ENCODE results near the gene PPP1R1C.

PPP1R1C gene

DNA sequence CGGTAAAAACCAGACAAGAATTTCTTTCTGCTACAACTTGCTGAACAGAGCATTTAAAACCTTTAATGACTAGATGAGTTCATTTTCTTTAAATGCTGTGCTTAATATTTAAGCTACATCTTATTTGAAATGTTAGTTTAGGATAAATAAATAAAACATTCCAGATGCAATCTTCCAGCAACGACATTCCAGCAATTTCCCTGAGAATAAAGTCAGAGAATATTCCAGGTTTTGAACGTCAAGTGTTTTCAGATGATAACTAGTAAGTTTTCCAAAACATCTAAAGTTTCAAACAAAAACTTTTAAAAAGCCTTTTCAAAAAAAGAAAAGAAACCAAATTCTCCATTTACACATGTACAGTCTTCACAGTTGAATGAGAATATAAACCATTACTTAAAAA, 104.8 kb downstream of the PPP1R1C start:
- Mint-ChIP-seq H3K27me3 (ENCODE audit: low read depth, poor library complexity) (peaks cover 3% of the 10 kb centered on the region), H3K4me3 (no peak overlapping the region), H3K36me3 (ENCODE audit: low read depth) (peaks cover 8% of the 10 kb centered on the region), H3K4me1 (peaks cover 7% of the 10 kb centered on the region), H3K9me3 (peaks cover 8% of the 10 kb centered on the region), H3K27ac (no peak overlapping the region)
- DNase-seq = no peak
- TF ChIP-seq CTCF (IDR thresholded peaks at IDR 0.05) = no peak

DNA sequence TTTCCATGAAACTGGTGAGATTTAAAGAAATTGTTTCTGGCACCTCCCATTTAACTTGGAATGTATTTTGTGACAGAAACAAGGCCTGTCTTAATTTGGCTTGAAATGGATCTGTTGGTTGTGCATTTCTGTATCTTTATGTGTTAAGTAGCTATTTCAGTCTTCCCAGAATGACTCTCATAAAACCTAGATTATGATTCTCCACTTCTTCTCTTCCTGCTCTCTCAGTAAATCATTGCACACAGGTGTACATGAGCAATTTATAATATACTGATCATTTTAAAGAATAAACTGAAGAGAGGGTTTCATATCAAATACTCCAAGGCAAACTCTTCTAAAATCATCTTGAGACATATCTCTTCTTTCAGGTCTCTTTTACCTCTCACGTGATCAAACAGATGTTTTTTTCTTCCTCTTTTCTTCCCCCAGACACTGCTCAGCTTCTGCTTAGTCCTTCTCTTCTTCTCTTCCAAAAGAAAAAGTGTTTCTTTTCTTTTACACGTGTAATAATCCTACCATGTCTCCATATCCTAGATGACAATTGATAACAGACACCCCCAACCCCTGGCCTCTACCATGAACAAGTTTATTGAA, 112.0 kb downstream of the PPP1R1C start:
- no peak overlapping the region for H3K4me3 Mint-ChIP-seq
- no peak overlapping the region for H3K27ac Mint-ChIP-seq
- peaks cover 8% of the 10 kb centered on the region for H3K36me3 Mint-ChIP-seq (ENCODE audit: low read depth)
- DNase-seq = no peak
- no peaks in the 10 kb centered on the region for H3K27me3 Mint-ChIP-seq (ENCODE audit: low read depth, poor library complexity)
- peaks cover 8% of the 10 kb centered on the region for H3K9me3 Mint-ChIP-seq
- TF ChIP-seq CTCF (IDR thresholded peaks at IDR 0.05) = no peak
- H3K4me1 Mint-ChIP-seq = peaks cover 11% of the 10 kb centered on the region

DNA sequence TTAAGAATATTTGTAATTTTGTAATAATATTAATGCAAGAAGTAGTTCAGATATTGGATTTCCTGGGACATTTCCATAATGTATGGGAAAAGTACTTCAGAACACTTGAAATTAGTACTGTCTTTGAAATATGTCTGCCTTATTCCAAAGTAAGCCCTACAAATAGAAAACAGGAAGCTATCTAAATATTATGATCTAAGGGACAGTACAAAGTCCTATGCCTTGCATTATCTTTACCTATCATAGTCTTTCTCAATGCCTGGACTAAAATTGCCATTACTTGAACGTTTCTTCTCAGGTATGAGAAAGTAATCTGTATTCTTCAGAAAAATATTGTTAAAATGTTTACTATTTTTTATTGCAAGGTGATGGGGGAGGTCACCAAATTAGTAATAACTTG, 113.0 kb downstream of the PPP1R1C start:
- Mint-ChIP-seq H3K4me1 (peaks cover 11% of the 10 kb centered on the region), H3K27me3 (ENCODE audit: low read depth, poor library complexity) (no peaks in the 10 kb centered on the region), H3K4me3 (no peak overlapping the region), H3K36me3 (ENCODE audit: low read depth) (peaks cover 3% of the 10 kb centered on the region), H3K27ac (no peak overlapping the region), H3K9me3 (peaks cover 4% of the 10 kb centered on the region)
- no peak for DNase-seq
- TF ChIP-seq CTCF (IDR thresholded peaks at IDR 0.05) = no peak

GRCh38 chr2:182101263-182101662, 115.6 kb downstream of the PPP1R1C start:
- no peaks in the 10 kb centered on the region for H3K27me3 Mint-ChIP-seq (ENCODE audit: low read depth, poor library complexity)
- no peaks in the 10 kb centered on the region for H3K36me3 Mint-ChIP-seq (ENCODE audit: low read depth)
- peaks cover 5% of the 10 kb centered on the region for H3K4me1 Mint-ChIP-seq
- TF ChIP-seq CTCF (IDR thresholded peaks at IDR 0.05) = peak; percentile 32
- DNase-seq = no peak
- H3K27ac Mint-ChIP-seq = no peak overlapping the region
- no peak overlapping the region for H3K4me3 Mint-ChIP-seq
- peaks cover under 1% of the 10 kb centered on the region for H3K9me3 Mint-ChIP-seq

- Mint-ChIP-seq H3K4me1 (no peaks in the 10 kb centered on the region), H3K4me3 (no peak overlapping the region), H3K27me3 (ENCODE audit: low read depth, poor library complexity) (no peaks in the 10 kb centered on the region), H3K9me3 (peaks cover 4% of the 10 kb centered on the region), H3K36me3 (ENCODE audit: low read depth) (no peaks in the 10 kb centered on the region), H3K27ac (peak overlapping the region; percentile 11)
- no peak for DNase-seq
- no peak for TF ChIP-seq CTCF (IDR thresholded peaks at IDR 0.05)
These were observed 117.9 kb downstream of the PPP1R1C start for GRCh38 chr2:182103526-182103925.

GRCh38 chr2:182110347-182110746, 124.7 kb downstream of the PPP1R1C start:
- no peaks in the 10 kb centered on the region for H3K27me3 Mint-ChIP-seq (ENCODE audit: low read depth, poor library complexity)
- TF ChIP-seq CTCF (IDR thresholded peaks at IDR 0.05) = no peak
- no peak overlapping the region for H3K27ac Mint-ChIP-seq
- H3K9me3 Mint-ChIP-seq = peaks cover 4% of the 10 kb centered on the region
- DNase-seq = no peak
- H3K4me1 Mint-ChIP-seq = no peaks in the 10 kb centered on the region
- H3K36me3 Mint-ChIP-seq (ENCODE audit: low read depth) = no peaks in the 10 kb centered on the region
- no peak overlapping the region for H3K4me3 Mint-ChIP-seq
